GM21619 (cell line): Measurements from ENCODE around the gene KLK11.

ENCODE experiments used
- ATAC-seq: cut with Tn5 transposase; IDR thresholded peaks from one replicate; pipeline ENCODE4 v1.9.1; 2021; ENCODE audit not compliant: unreplicated experiment

KLK11 gene, protein sequence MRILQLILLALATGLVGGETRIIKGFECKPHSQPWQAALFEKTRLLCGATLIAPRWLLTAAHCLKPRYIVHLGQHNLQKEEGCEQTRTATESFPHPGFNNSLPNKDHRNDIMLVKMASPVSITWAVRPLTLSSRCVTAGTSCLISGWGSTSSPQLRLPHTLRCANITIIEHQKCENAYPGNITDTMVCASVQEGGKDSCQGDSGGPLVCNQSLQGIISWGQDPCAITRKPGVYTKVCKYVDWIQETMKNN

DNA sequence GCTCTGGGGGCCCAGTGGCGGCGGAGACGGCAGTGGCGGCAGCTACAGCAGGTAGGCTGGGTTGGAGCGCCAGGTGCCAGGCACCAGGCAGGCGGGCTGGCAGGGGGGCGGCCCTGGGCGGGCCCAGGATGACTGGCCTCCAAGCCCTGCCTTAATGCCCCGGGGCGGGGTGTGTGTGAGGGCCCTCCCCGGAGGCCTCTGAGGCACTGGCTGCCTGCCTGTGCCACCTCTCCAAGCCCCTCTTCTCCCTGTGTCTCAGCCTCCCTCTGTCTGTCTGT, at the start of gene KLK11:
KLK11 (minus strand) TSS at position 63 of the 278 bp plus-strand sequence. CDS start 985 bp downstream, outside the sequence.
- ATAC-seq: no peak

DNA sequence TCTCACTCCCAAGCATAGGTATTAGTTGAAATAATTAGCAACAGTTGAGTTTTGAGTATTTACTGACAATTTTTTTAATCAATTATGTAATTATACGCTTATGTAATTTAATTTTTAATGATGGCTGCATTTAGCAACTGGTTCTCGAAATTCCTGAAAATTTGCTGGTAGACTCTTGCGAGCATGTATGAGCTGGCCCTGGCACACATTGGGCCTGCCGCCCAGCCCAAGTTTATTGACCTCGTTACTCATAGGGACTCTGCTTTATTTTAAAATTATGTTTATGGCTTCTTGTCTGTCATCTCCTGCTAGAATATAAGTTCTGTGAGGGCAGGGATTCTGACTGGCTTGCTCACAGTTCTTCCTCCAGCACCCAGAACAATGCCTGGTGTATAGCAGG, 49.6 kb upstream of the KLK11 start:
- ATAC-seq: no peak

DNA sequence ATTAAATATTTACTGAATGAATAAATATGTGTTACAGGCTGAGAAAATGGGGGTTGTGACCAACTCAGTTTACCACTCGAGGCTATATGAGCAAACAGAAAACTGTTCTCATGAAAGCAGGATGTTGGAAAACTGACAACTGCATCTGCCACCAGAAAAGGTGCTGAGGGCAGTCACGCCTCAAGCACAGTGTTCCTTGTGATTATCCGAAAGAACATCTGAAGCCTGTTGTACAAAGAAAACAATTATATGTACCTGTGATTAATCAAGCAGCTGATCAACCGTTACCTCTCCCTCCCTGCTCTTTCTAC, 44.6 kb upstream of the KLK11 start:
- no peak for ATAC-seq

DNA sequence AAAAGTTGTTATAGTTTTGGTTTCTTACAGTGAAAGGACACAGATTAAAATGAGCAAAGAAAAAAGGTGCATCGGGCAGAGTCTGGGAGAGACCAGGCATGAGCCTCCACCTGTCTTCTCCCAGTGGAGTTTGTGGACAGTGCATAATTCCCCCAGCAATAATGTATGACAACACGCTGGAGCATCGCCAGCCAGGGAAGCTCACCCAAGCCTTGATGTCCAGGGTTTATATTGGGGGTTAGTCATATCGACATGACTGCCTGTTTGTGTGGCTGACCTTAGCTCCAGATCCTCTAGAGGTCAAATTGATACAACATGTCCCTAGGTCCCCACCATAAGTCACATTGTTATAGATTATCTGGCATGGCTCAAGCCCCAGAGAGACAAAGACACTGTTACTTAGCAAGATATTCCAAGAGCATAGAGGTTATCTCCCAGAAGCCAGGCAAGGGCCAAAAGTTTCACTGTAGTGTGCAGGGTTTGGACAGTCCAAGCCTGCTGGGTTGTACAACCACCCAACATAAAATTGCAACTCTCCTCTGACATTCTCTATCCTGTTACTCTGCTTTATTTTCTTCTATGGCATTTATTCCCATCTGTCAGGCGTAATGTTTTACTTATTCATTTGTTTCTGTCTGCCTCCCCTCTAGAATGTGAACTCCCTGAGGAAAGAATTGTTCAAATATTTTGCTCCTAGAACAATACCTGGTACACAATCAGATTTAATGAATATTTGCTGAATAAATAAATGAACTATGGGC, 44.1 kb upstream of the KLK11 start:
- no peak for ATAC-seq

DNA sequence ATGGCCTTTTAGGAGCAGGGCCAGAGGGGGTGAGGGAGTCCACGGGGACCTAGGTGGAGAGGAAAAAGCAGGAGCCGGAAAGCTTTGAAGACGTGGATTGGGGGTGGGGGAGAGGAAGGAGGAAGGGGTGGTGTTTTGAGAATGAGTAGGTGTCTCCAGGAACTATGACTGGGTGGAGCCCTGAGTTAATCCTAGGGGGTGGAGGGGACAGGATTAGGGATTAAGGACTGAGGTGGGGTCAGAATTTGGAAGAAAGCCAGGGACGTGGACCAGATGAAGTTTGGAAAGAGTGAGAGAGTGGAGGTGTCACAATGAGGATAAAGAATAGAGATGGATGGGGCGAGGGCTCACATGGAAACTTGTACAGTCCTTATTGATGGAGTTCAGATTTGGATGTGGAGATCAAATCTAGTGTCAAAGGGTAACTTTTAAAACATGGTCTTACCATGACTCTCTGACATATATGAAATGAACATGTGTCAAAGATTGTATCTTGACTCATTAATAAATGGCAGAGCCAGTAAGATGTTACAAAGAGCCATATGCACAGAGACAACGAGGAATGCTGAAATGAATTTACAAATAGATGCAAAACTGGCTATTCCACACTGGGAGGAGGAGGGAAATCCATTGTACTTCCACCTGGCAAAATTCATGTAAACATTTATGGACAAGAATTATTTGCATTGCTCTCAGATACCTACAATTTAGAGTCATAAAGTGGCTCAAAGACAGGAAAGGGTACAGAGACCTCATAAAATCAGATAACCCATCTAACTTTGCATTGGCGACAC, 40.2 kb upstream of the KLK11 start:
- no peak for ATAC-seq

DNA sequence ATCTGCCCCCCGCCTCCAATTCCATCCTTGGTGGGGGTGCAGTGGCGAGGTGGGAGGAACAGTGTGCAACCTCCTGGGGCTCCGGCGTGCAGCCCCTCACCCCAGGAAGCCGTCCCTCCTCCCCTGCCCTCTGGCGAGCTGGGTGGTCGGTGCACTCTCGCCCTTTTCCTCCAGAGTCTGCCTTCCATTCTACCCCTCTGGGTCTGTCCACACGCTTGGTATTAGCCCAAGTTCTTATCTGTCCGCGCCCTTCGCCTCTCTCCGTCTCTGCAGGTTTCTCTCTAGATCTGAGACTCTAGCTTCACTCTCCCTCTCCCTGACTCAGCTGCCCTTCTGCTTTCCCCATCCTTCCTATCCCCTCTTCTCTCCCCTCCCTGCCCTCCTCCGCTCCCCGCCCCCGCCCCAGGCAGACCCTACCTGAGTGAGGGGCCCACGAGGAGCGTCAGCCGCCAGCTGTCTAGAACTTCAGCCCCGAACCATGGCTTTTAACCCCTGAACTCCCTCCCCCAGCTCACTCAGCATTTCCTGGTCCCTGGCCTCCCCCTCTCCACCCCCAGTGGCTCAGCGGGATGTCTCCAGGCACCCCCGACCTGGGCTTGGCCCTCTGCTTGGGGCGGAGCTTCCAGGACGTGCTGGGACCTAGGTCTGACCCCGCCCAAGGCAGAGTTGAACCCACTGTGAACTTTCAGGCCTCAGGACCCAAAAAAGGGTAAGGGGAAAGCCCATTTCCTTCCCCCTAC, 39.0 kb upstream of the KLK11 start:
- no peak for ATAC-seq

DNA sequence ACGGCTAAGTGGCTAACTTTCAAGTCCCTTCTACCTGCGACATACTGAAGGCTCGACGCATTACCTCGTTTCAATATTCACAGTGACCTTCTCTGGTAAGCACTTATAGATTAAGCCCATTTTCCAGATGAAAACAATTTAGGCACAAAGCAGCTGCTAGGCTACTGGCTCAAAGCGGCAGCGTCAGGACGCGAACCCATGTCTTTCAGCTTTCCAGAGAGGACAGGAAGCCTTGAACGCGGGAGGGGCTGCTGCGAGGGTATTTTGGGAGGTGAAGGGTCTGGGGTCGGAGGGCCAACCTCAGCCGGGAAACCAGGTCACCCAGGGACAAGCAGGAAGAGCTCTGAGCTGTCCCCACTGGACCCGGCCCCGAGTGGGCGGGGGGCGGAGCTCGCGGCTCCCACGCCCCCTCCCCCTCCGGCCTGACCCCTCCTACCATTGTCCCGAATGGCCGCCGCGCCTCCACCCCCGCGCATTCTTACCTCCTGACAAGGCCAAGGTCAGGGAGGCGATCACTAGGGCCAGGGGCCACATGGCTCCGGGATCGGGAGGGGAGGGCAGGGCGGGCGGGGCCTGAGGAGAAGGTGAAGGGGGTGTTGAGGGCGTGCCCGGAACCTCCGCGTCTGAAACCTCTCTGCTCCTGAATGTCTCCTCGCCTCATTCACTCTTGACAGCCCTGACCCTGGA, 38.3 kb upstream of the KLK11 start, which contains the start of gene KLK13:
KLK13 (minus strand) TSS at position 559 of the 687 bp plus-strand sequence; CDS start at position 534, 25 bp downstream.
- ATAC-seq: no peak

DNA sequence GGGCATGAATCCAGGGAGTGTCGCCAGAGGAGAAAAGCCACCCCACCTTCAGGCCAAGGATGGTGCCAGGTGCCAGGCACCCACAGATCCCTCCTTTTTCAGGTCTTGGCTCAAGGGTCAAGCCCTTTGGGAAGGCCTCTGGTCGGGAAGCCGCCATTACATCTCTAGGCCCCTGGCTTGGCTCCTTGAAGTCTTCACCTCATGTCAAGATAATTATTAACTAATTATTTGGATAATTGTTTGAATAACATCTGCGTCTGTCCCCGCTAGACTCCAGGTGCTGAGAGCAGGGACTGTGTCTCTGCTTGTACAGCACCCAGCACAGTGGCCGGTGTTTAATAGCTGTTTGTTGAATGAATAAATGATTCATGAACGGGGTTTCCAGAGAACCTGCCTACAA, 37.2 kb upstream of the KLK11 start:
- ATAC-seq: no peak

DNA sequence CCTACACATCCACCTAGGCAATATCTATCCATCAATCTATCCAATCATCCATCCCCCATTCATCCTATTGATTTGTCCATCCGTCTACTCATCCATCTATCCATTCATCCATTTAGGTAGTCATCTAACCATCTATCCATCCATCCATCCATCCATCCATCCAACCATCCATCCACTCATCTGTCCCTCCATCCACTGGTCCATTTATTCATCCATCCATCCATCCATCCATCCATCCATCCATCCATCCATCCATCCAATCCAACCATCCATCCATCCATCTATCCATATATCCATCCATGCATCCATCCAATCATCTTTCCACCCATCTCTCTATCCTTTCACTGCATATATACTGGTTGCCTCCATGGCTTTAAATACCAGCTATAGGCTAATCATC, 34.6 kb upstream of the KLK11 start:
- no peak for ATAC-seq

DNA sequence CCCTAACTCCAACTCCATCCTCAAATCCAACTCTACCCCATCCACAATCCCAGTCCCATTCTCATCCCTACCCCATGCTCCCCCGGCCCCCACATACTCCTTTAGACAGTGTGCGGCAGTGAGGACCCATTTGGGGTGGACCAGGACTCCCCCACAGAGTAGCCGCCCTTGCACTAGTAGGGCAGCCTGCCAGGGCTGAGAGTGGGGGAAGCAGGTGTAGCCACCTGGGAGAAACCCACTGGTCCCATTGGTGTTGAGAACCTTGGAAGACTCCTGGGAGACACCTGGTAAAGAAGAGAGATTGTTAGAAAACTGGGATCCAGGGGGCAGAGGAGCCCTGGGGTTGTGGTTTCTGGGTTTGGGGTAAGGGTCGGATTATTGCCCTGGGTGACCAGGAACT, 33.9 kb upstream of the KLK11 start:
- ATAC-seq: no peak

DNA sequence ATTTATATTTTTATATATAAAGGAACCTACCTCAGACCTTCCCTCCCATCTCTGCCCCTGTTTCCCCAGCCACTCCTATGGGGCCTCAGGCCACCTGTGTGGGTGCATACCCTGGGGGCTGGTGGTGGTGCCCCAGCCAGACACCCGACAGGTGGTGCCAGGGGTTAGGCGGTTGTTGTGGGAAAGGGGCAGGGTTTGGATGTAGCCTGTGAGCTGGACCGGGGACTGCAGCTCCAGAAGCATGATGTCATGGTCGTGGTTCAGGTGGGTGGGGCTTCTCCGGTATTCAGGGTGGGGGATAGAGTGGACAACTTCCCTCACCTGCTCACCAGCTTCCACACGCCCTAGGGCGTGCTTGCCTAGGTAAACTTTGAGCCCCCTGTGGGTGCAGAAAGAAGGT, 33.3 kb upstream of the KLK11 start:
- ATAC-seq: no peak

DNA sequence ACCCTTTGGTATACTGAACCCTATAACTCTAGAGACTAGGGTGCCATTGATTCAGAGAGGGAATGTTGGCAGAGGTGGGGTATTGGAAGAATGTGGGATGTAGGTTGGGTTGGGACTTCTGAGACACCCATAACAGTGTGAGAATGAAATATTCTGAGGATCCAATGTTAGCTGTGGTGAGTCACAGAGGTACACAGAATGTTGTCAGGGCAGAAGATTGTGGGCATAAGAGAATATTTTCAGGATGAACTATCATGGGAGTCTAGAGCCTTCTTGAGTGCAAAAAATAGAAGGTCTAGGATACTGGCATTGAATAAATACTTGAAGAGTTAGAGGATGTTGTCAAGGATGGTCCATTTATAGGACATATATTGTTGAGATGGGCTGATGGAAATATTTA, 29.4 kb upstream of the KLK11 start:
- no peak for ATAC-seq

DNA sequence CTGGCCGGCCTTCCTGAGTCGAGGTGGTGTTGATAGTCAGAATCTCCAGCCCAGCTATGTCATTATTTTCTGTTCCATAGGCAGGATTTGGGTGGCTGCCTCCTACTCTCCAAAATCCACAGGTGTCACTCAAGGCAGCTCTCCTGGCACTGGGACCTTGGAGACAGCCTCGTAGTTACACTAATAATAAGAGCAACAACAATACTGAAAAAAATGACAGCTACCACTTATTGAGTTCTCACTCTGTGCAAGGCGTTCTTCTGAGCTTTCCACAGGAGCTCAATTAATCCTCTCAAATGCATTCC, 20.6 kb upstream of the KLK11 start:
- no peak for ATAC-seq

DNA sequence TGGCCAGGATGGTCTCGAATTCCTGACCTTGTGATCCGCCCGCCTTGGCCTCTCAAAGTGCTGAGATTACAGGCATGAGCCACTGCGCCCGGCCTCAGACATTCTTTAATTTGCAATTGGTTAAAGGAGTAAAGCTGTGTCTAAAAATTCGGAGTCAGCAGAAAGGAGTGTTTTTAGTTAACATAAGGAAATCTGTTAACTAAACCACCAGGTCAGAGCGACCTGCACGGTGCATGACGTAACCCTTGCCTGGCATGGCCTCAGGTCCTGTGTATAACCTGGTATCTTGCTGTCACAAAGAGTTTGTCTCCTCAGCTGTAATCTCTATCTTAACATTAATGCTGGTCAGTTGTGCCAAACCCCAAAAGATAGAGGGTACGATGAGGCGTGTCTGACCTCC, 17.9 kb upstream of the KLK11 start:
- no peak for ATAC-seq

DNA sequence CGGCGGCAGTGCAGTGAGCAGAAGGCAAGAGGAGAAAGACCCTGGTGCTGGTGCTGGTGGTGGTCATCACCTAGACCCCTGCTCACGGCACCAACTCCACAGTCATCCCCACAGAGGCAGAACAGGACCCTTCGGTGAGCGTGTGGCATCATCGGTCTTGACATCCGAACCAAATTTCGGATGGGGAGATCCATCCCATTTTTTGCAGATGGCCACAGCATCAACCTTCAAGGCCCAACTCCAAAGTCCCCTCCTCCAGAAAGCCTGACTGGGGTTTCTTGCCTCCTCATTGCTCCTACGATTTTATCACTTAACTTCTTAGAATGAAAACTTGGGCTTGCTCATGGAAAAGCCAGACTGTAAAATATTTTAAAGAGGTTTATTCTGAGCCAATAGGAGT, 17.1 kb upstream of the KLK11 start:
- no peak for ATAC-seq

DNA sequence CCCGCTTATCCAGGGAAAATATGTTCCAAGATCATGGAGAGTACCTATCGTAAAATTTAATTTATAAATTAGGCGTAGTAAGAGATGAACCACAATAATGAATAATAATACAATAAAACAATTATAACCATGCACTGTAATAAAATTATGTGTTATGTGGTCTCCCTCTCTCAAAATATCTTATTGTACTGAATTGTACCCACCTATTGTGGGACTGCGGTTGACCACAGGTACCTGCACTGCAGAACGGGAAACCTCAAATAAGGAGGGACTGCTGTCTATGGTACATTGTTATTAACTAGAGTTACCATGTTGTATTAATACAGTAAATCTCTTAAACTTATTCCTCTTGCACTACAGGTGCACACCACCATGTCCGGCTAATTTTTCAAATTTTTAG, 13.7 kb upstream of the KLK11 start:
- no peak for ATAC-seq

DNA sequence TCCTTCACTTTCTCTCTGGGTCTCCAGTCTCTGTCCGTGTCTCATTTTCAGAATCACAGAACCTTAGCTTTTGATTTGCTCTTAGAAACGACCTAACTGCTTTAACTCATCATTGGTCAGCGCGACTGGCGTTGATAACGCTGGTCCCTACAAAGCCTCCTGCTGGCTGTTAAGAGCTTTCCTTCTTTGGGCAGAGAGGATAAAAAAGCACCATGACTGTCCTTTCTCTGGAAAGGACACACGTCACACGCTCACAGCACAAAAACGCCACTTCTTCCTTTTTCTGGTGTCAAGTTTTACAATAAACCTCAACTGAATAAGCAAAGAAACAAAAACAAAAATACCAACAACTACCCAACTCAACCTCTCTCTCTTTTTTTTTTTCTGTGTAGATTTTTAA, 10.1 kb upstream of the KLK11 start:
- no peak for ATAC-seq

DNA sequence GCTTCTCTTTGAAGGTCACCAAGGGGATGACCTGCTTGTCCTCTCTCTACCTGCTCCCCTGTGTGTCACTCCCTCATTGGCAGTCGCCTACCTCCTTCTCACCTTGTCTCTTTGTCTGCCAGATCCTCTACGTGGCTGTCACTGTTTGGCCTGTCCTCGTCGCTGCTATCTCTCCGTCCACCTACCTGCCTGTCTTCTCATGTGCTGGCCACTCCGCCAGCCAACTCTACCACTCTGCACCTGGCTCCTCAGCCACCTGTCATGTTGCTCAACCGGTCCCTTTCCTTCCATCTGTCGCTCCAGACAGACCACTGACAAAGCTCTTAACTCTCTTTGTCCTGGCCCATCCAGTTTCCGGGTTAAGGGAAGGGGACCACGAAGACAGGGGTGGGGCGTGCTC, 8.3 kb upstream of the KLK11 start, which contains the start of gene KLK12:
KLK12 (minus strand) TSS at position 299 of the 400 bp plus-strand sequence. CDS start 381 bp downstream, outside the sequence.
- no peak for ATAC-seq

DNA sequence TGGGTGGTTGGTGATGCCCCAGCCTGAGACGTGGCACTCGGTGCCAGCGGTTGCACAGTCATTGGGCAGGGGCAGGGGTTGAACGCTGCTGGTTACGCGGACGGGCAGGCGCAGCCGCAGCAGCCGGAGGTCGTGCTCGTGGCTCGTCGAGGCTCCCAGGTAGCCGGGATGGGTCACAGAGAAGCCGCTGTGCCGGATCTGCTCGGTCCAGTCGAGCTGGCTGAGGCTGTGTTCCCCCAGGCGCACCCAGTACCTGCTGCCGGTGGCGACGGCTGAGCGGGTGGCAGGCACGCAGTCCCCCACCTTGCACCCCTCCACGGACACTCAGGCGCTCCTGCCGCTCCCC, 5.4 kb upstream of the KLK11 start:
- no peak for ATAC-seq

DNA sequence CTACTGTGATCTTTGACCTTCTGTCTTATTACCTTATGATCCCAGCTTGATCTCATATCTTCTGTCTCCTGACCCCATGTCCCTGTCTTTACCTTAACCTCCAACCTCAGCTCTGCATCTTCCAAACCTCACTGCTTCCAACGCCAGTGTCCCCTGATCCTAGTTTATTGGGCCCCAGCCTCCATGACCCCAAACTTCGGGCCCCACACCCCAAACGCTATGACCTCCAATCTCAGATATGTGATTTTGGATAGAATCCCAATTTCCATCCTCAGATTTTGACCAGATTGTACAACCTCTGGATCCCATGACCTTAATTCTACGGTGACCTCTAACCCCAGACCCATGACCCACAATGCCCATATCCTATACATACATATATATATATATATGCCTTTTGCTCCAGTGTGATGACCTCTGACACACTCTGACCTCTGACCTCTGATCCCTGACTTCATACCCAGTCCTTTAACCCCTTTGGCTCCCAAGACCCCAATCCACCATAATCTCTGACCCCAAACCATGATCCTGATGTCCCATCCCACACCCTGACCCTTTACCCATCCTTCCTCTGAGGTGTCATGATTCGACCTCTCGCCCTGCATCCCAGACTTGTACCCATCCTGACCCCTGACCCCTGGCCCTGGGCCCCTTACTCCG, 4.9 kb upstream of the KLK11 start:
- no peak for ATAC-seq

DNA sequence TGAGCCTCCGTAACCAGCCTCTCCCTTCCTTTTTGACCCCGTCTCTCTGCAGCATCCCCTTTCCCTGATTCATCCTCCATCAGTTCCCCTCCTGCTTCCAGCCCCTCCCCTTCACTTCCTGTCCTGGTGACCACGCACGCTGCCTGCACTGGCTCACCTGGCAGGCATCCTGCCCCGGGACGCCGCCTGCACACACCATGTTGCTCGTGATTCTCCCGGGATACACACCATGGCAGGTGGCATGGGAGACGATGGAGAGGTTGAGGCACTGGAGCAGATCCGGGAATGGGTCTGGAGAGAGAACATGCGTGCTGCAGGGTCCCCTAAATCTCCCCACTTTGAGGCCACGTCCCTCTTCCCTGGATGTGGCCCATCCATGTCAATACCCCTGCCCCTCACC, 4.2 kb upstream of the KLK11 start:
- ATAC-seq: no peak
